ENCODE measurements around the gene TVP23B.
"Not testable (repeated sequence)": the region's sequence is repeated elsewhere in the genome, so short reads cannot be mapped to it uniquely, and the experiment has no call there.

The TVP23B gene

GRCh38 chr17:18780991-18781718, at the start of gene TVP23B:
Gene TVP23B (plus strand): TSS chr17:18781183. CDS start chr17:18781294, 111 bp downstream.
- peak; percentile 82 for DNase-seq (ENCODE audit: low read depth)

GRCh38 chr17:18732438-18732837, 48.5 kb upstream of the TVP23B start:
- not testable (repeated sequence) for H3K4me3 ChIP-seq (ENCODE audit: low read depth, low read length); DNase-seq (ENCODE audit: low read depth)

More at GRCh38 chr17:18780991-18781718, at the start of gene TVP23B:
- peak within 1 kb of the TSS; percentile 57 for H3K4me3 ChIP-seq (ENCODE audit: low read depth, low read length)

GRCh38 chr17:18733350-18733749, 47.6 kb upstream of the TVP23B start:
- H3K4me3 ChIP-seq (ENCODE audit: low read depth, low read length); DNase-seq (ENCODE audit: low read depth): not testable (repeated sequence)

GRCh38 chr17:18739616-18740391, 41.2 kb upstream of the TVP23B start:
- DNase-seq (ENCODE audit: low read depth); H3K4me3 ChIP-seq (ENCODE audit: low read depth, low read length): not testable (repeated sequence)

- peak; percentile 0 for DNase-seq (ENCODE audit: low read depth)
- H3K4me3 ChIP-seq (ENCODE audit: low read depth, low read length): not testable (repeated sequence)
Measured at GRCh38 chr17:18741228-18741627, 39.8 kb upstream of the TVP23B start.

GRCh38 chr17:18743699-18744421, 37.1 kb upstream of the TVP23B start, which contains the start of gene FBXW10:
Gene FBXW10 (plus strand): TSS chr17:18744054. CDS start chr17:18744245, 191 bp downstream.
- H3K4me3 ChIP-seq (ENCODE audit: low read depth, low read length); DNase-seq (ENCODE audit: low read depth): not testable (repeated sequence)

GRCh38 chr17:18744726-18745125, 36.3 kb upstream of the TVP23B start:
- not testable (repeated sequence) for H3K4me3 ChIP-seq (ENCODE audit: low read depth, low read length); DNase-seq (ENCODE audit: low read depth)

- not testable (repeated sequence) for DNase-seq (ENCODE audit: low read depth); H3K4me3 ChIP-seq (ENCODE audit: low read depth, low read length)
Measured at GRCh38 chr17:18746551-18746950, 34.4 kb upstream of the TVP23B start.

- not testable (repeated sequence) for H3K4me3 ChIP-seq (ENCODE audit: low read depth, low read length); DNase-seq (ENCODE audit: low read depth)
Measured at GRCh38 chr17:18747501-18747900, 33.5 kb upstream of the TVP23B start.

- not testable (repeated sequence) for DNase-seq (ENCODE audit: low read depth); H3K4me3 ChIP-seq (ENCODE audit: low read depth, low read length)
Measured at GRCh38 chr17:18750242-18750641, 30.7 kb upstream of the TVP23B start.

- H3K4me3 ChIP-seq (ENCODE audit: low read depth, low read length); DNase-seq (ENCODE audit: low read depth): not testable (repeated sequence)
Measured at GRCh38 chr17:18753829-18754409, 27.1 kb upstream of the TVP23B start.

GRCh38 chr17:18755969-18756368, 25.0 kb upstream of the TVP23B start:
- DNase-seq (ENCODE audit: low read depth): not testable (repeated sequence)

GRCh38 chr17:18757368-18758044, 23.5 kb upstream of the TVP23B start:
- not testable (repeated sequence) for H3K4me3 ChIP-seq (ENCODE audit: low read depth, low read length); DNase-seq (ENCODE audit: low read depth)

More at GRCh38 chr17:18755969-18756368, 25.0 kb upstream of the TVP23B start:
- H3K4me3 ChIP-seq (ENCODE audit: low read depth, low read length): not testable (repeated sequence)

GRCh38 chr17:18758344-18758743, 22.6 kb upstream of the TVP23B start:
- not testable (repeated sequence) for H3K4me3 ChIP-seq (ENCODE audit: low read depth, low read length); DNase-seq (ENCODE audit: low read depth)

GRCh38 chr17:18760221-18760620, 20.8 kb upstream of the TVP23B start:
- H3K4me3 ChIP-seq (ENCODE audit: low read depth, low read length); DNase-seq (ENCODE audit: low read depth): not testable (repeated sequence)

- not testable (repeated sequence) for H3K4me3 ChIP-seq (ENCODE audit: low read depth, low read length); DNase-seq (ENCODE audit: low read depth)
Measured at GRCh38 chr17:18770572-18770971, 10.4 kb upstream of the TVP23B start.

GRCh38 chr17:18771066-18771465, 9.9 kb upstream of the TVP23B start:
- DNase-seq (ENCODE audit: low read depth); H3K4me3 ChIP-seq (ENCODE audit: low read depth, low read length): not testable (repeated sequence)

All from LNCaP clone FGC (cell line).